K562 (cell line): Measurements from ENCODE around the gene EFNA1. TPM values are rescaled to one million over a fixed set of nuclear protein-coding genes. Genes with fewer than 3 reads are reported as not detected.

ENCODE experiments used
- BCOR ChIP-seq: fragments of 450-650 bp; IDR thresholded peaks from 2 replicates; pipeline ENCODE4 v1.6.1; 2016
- CLOCK ChIP-seq: fragments of 250-450 bp; sonication (Bioruptor Pico); IDR thresholded peaks from 2 replicates; pipeline ENCODE4 v1.4.0; 2020; ENCODE audit warnings: mild to moderate bottlenecking, moderate library complexity, borderline replicate concordance
- MAFK ChIP-seq: IDR thresholded peaks from 2 replicates; pipeline ENCODE4 v1.6.1; 2011; ENCODE audit warnings: low read length, improper control_type of control experiment
- MECOM ChIP-seq: fragments of 250-450 bp; sonication (Bioruptor Pico); IDR thresholded peaks from 2 replicates; pipeline ENCODE4 v1.8.0; 2022; ENCODE audit warnings: inconsistent platforms
- MED1 ChIP-seq: sonication (generic); formaldehyde crosslinking; IDR thresholded peaks from 2 replicates; pipeline ENCODE4 v1.8.1; 2023; ENCODE audit warnings: missing genetic modification reagents, borderline replicate concordance
- OTX1 ChIP-seq: fragments of 450-650 bp; formaldehyde crosslinking; IDR thresholded peaks from 2 replicates; pipeline ENCODE4 v1.4.0; 2022; ENCODE audit warnings: mild to moderate bottlenecking
- RBM34 ChIP-seq: fragments of 200-400 bp; formaldehyde crosslinking; IDR thresholded peaks from 2 replicates; pipeline ENCODE4 v1.6.1; 2018; ENCODE audit warnings: low read length, borderline replicate concordance; ENCODE audit not compliant: insufficient read depth
- RBM39 ChIP-seq: fragments of 200-400 bp; formaldehyde crosslinking; optimal IDR thresholded peaks from 2 replicates; pipeline ENCODE3; 2018; ENCODE audit warnings: low read depth, low read length
- SRSF7 ChIP-seq: fragments of 200-400 bp; formaldehyde crosslinking; optimal IDR thresholded peaks from 2 replicates; pipeline ENCODE3; 2017; ENCODE audit warnings: mild to moderate bottlenecking, low read depth, low read length
- TBP ChIP-seq: optimal IDR thresholded peaks from 2 replicates; pipeline ENCODE3; 2011; ENCODE audit warnings: low read depth, low read length, improper control_type of control experiment
- TFAP4 ChIP-seq: sonication (generic); formaldehyde crosslinking; IDR thresholded peaks from 2 replicates; pipeline ENCODE4 v1.8.0; 2022; ENCODE audit warnings: missing genetic modification reagents, mild to moderate bottlenecking, moderate library complexity, borderline replicate concordance
- ZNF212 ChIP-seq: fragments of 450-650 bp; formaldehyde crosslinking; IDR thresholded peaks from 2 replicates; pipeline ENCODE4 v1.4.0; 2020; ENCODE audit warnings: mild to moderate bottlenecking
- ZNF316 ChIP-seq: fragments of 450-650 bp; IDR thresholded peaks from 2 replicates; pipeline ENCODE4 v1.6.1; 2016
- ZNF609 ChIP-seq: sonication (generic); formaldehyde crosslinking; IDR thresholded peaks from 2 replicates; pipeline ENCODE4 v1.8.1; 2023; ENCODE audit warnings: missing genetic modification reagents, mild to moderate bottlenecking, borderline replicate concordance
- polyA plus RNA-seq, 8 experiments: library from polyadenylated mRNA; depleted of rRNA in 4 of 8; stranded (reverse) in 5 of 8; unstranded in 3 of 8; fragments of >200 nt; fragmentation: Nextera tagmentation in 2 of 8; fragmentation: Illumina TruSeq in 1 of 8; extraction: Ambion mirVana in 2 of 8; extraction: Trizol in 1 of 8; gene quantifications; 2 replicates each; pipeline versions ENCODE4 v1.2.1 to v1.2.3, GENCODE V29; 2011 to 2014; ENCODE audit warnings: inconsistent platforms in 1 of 8, missing spikeins in 1 of 8
- total RNA-seq, 7 experiments: library from RNA; depleted of rRNA in 6 of 7; stranded (reverse); fragments of >200 nt in 6 of 7; fragmentation: Illumina TruSeq in 2 of 7; extraction: Trizol in 2 of 7; gene quantifications; 2 replicates each; pipeline versions ENCODE4 v1.2.1 to v1.2.3, GENCODE V29; 2011 to 2021; ENCODE audit warnings: low replicate concordance in 1 of 7
- TF ChIP-seq, protein P1 (sequence below): fragments of 150-350 bp; IDR thresholded peaks from 2 replicates; pipeline ENCODE4 v1.6.1; 2014; ENCODE audit warnings: low read depth, mild to moderate bottlenecking, low read length, borderline replicate concordance

EFNA1 gene
- total and polyA plus RNA-seq, 9 of the 15 experiments (the other 6 are each of a cell fraction or from before 2014, with no cell fraction given): 2.1 to 9.3 (median 3.0) TPM

DNA sequence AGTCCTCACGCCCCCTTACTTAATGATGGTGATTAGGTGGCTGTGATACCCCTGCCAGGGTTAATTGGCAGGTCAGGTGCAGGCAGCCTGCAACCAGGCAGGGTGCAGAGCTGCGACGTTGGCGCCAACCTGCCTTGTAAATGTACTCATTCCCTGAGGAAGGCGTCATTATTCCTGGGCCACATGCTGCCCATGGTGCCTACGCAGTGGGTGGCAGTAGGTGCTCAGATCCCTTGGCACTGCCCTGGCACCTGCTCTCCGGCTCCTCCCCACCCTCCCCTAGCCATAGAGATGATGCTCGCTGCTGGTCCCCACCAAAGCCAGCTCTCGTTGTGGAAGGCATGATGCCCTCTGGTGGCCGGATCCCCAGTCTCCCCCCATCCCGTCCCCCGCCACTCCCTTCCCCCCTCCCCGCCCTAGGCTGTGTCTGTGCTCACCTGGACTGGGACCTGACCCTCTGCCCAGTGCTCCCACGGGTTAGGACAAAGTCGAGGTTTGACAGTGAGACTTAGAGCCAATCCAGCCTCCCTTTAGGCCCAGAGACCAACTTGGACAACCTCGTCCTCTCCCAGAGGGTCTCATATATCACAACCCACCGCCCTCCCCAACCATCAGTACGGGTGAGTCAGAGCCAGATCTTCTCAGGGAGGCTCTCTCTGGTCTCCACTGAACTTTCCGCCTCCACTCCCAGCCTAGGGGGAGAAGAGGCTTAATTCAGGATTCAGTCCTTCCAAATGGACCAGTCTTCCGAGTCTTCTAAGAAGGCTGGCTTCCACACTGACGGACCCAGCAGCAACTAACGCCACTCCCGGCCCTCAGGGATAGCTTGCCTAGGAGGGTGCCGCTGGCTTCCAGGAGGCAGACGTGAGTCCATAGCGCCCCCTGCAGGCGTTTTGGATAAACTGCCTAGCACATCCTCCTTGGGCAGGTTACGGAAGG, 39.8 kb downstream of the EFNA1 start (continued):
- TF ChIP-seq MAFK: 0 out of 2 replicates have a peak, but pooled peaks have one; percentile 22
- peak; percentile 10; the same call in 1 of the 2 replicates for TF ChIP-seq BCOR
- peak; percentile 44 for TF ChIP-seq TBP
- TF ChIP-seq CLOCK (CRISPR knock-in tag): no peak
- TF ChIP-seq SRSF7: no peak
- TF ChIP-seq RBM39: no peak
- TF ChIP-seq, protein P1, sequence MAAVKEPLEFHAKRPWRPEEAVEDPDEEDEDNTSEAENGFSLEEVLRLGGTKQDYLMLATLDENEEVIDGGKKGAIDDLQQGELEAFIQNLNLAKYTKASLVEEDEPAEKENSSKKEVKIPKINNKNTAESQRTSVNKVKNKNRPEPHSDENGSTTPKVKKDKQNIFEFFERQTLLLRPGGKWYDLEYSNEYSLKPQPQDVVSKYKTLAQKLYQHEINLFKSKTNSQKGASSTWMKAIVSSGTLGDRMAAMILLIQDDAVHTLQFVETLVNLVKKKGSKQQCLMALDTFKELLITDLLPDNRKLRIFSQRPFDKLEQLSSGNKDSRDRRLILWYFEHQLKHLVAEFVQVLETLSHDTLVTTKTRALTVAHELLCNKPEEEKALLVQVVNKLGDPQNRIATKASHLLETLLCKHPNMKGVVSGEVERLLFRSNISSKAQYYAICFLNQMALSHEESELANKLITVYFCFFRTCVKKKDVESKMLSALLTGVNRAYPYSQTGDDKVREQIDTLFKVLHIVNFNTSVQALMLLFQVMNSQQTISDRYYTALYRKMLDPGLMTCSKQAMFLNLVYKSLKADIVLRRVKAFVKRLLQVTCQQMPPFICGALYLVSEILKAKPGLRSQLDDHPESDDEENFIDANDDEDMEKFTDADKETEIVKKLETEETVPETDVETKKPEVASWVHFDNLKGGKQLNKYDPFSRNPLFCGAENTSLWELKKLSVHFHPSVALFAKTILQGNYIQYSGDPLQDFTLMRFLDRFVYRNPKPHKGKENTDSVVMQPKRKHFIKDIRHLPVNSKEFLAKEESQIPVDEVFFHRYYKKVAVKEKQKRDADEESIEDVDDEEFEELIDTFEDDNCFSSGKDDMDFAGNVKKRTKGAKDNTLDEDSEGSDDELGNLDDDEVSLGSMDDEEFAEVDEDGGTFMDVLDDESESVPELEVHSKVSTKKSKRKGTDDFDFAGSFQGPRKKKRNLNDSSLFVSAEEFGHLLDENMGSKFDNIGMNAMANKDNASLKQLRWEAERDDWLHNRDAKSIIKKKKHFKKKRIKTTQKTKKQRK: no peak
- no peak for TF ChIP-seq ZNF212 (CRISPR knock-in tag)
- no peak for TF ChIP-seq ZNF316
- TF ChIP-seq OTX1 (CRISPR knock-in tag): no peak
- no peak for TF ChIP-seq MECOM (CRISPR knock-in tag)
- no peak for TF ChIP-seq ZNF609 (CRISPR knock-in tag)
- peak; percentile 65 for TF ChIP-seq TFAP4 (CRISPR knock-in tag)
- TF ChIP-seq MED1: no peak
- no peak for TF ChIP-seq RBM34
